Fibroblast of lung (primary cell): ENCODE data around the gene PARP12.

Source experiments
- EZH2 ChIP-seq: IDR thresholded peaks from 2 replicates; pipeline ENCODE4 v1.5.1; 2012; ENCODE audit warnings: low read length, control low read depth, mild to moderate bottlenecking; ENCODE audit errors: missing control alignments
- TF ChIP-seq, protein P1 (sequence below), 2 donors: IDR thresholded peaks in 1 of 2; conservative IDR thresholded peaks in 1 of 2; 1 replicate in 1 of 2; 2 replicates in 1 of 2; pipeline ENCODE4 v1.5.1; 2011 to 2012; ENCODE audit warnings: low read length in 2 of 2, control low read depth in 1 of 2, inconsistent platforms in 1 of 2, low read depth in 1 of 2, mild to moderate bottlenecking in 1 of 2

DNA sequence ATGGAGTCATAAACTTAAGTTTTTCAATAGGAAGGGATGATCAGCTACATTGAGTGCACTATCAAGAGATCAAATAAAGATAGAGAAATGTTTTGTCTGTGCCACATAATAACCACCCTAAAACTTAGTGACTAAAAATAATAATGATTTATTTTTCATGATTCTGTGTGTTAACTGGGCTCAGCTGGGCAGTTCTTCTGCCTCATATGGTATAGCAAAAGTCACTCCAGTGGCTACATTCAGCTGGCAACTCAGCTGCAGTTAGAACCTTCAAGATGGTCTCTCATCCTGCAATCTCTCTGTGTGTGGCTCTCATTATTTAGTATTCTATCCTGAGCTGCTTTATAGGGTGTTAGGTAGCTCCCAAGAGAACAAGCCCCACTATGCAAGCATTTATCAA is 7.8 kb upstream of the PARP12 start:
- TF ChIP-seq, protein P1, sequence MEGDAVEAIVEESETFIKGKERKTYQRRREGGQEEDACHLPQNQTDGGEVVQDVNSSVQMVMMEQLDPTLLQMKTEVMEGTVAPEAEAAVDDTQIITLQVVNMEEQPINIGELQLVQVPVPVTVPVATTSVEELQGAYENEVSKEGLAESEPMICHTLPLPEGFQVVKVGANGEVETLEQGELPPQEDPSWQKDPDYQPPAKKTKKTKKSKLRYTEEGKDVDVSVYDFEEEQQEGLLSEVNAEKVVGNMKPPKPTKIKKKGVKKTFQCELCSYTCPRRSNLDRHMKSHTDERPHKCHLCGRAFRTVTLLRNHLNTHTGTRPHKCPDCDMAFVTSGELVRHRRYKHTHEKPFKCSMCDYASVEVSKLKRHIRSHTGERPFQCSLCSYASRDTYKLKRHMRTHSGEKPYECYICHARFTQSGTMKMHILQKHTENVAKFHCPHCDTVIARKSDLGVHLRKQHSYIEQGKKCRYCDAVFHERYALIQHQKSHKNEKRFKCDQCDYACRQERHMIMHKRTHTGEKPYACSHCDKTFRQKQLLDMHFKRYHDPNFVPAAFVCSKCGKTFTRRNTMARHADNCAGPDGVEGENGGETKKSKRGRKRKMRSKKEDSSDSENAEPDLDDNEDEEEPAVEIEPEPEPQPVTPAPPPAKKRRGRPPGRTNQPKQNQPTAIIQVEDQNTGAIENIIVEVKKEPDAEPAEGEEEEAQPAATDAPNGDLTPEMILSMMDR (conservative IDR thresholded peaks at IDR 0.05 in 1 of 2, IDR thresholded peaks at IDR 0.05 in 1 of 2; ENCODE audit: low read depth in 1 of 2, low read length in 2 of 2), result no peak
- no peak for TF ChIP-seq EZH2
